ENCODE results near the gene SFXN5.
"Not testable (repeated sequence)": the region's sequence is repeated elsewhere in the genome, so short reads cannot be mapped to it uniquely, and the experiment has no call there.

Gene SFXN5

DNA sequence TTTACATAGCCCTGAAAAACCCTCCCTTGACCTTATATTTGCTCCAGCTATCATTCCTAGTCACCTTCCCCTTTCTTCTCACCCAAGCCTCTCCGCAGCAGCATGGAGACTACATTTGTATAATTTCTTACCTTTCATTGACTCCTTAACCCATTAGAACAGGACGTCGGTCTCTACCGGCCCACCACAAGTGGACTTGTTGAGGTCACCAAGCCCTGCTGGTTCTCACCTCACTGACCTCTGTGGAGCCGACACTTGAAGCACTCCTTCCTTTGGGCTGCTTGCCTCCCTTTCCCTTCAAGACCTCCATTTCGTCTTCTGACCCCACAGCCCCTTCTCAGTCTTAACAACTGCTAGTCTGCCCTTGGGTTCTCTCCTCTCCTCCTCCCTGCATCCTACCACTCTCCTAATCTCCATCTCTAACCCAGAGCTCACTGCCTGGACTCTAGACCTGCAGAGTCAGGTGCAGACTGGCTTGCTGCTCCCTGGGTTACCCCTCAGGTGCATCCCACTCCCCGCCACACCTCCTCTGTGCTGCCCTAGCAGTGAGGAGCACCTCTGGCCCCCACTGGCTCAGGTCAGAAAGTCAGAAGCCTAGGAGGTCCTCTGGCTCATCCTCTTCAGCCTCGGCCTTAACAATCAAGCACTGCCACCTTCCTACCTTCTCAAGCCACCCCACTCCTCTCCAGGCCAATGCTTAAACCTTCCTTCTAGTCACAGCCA is 5.3 kb upstream of the SFXN5 start:
- DNase-seq, result no peak

DNA sequence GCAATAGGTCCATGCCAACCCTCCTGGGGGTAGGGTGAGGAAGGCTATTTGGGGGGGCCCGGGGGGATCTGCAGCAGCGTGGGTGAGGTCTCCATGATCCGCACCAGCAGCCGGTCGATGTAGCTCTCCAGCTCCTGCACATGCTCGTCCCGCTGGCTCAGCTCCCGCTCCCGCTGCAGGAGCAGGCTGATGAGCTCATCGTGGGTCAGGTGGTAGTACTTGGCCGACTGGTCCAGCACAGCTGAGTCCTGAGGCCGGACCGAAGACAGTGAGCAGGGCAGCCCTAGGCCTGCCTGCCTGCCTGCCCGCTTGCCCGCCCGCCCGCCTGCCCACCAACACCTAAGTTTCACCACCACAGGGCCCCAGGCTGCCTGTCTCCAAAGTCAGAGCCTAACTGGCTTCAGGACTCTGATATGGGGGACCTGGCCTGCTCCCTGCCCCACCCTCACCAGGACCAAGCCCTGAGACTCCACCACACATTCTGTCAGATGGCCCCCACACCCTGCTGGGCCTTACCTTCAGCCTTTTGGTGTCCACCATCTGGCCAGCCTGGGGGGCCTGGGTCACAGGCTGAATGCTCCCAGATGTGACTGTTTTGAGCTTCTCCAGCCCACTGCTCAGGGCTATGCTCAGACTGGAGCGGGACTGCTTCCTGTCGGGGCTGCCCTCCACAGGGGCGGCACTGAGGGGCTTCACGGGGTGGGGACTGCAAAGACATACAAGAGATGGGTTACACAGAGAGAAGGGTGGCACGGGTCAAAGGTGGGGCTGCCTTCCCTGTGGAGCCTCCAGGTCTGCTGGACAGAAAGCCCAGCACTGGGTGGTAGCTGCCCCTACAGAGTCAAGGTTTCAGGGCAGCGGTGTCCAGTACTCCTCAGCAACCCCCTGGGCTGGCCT is 4.2 kb upstream of the SFXN5 start:
- DNase-seq, result no peak

GRCh38 chr2:73074110-73075069 is 2.9 kb upstream of the SFXN5 start:
- DNase-seq, result no peak

DNA sequence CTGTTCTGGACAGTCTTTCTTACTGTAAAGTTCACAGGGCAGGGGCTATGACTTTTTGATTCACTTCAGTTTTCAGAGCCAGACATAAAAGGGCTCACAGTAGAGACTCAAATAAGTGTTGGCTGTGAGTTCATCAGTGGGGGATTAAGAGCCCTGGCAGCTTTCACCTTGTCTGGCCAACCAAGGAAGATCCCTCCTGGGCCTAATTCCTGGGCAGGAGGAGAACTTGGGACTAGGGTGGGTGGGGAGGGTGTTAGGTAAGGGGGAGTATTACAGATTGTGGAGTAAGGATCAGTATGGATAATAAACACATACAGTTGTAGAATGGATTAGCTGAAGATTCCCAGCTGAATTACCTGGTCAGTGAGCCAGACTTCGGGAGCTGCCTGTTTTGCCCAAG is 904 bp upstream of the SFXN5 start:
- DNase-seq, result no peak

DNA sequence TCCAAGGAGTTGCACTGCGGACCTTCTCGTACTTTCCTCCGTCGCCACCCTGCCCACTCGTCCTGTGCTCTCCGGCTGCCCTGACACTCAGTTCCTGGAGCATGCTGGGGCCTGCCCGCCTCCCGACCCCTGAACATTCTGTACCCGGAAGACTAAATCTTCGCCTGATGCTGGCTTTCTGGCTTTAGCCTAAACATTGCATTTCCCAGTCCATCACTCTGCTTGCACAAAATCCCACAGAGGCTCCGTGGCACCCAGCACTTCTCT is 550 bp upstream of the SFXN5 start:
- DNase-seq, result no peak

DNA sequence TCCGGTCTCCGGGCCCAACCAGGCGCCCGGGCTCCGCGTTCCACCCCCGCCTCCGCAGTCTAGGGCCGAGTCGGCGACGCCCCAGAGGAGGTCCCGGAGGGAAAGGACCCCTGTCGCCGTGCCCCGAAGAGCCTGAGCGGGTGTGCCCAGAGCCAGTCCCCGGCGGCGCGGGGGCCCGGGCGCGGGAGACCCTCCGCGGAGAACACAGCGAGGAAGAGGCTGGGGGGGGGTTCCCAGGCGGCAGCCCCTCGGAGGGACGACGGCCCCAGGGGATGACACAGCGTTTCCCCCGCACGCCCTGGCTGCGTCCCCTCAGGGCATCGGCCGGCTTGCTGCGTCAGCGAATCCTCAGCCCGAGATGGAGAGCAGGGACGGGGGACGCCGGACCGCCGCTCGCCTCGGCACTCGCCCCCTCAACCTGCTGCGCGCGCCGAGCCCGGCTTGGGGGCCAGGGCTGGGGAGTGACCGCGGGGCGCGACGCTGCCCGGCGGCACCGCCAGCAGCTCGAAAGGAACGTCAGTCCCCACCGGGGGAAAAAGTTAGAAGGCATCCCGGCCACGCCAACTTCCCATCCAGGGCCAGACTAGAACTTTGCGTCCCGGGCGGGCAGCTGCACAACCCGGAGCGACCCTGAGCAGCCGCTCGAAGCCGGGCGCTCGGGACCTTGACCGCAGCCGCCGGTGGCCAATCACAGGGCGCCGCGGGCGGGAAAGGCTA is 711 bp downstream of the SFXN5 start:
- no peak for DNase-seq

- no peak for DNase-seq
Measured at GRCh38 chr2:73069855-73070642, 1.5 kb downstream of the SFXN5 start.

DNA sequence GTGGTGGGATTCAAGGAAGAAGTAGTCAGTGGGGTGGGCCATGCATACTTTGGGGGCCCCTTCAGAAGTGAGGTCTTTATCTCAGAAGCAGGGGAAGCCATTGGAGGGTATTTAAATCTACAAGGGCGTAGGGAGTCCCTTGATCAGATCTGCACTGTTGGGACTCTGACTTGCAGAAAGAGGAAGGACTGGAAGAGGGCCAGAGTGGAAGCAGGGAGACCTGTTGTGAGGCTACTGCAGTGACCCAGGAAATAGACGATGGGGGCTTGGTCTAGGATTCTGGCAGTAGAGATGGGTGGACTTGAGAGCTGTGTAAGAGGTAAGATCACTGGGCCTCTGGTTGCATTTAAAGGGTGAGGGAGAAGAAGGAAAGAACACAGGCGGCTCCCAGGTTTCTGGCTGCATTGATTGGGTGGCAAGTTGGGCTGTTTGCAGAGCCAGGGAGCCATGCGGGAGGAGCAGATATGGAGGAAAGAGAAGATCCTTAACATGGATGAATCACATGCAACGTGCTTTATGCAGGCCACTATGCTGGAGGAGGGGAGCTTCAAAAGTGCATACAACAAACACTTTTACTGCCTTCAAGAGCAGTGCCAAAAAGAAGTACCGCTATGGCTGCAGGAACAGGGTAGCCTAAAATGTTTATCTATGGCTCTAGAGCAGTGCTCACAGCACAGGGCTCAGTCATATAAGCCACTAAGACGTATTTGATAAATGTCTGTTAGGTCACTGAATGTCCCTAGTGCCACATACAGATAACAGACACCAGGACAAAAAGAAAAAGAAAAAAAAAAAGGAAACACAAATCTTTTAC is 2.3 kb downstream of the SFXN5 start:
- no peak for DNase-seq

DNA sequence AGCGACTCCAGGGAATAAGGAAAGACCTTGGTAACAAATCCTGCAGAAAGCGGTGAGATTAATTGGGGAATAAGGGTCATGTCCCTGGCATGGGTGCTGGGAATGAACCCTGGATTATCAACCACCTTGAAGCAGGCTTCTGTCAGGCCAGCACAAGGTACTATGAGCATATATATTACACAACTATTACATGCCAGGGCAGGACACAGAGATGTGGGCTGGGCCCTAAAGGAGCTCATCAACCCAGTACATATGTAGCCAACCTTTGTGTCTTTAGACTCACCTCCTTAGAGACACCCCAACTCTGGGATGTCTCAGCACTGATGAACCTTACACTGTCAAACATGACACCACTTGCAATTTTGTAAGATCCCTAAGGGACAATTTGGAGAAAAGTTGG is 3.4 kb downstream of the SFXN5 start:
- no peak for DNase-seq

DNA sequence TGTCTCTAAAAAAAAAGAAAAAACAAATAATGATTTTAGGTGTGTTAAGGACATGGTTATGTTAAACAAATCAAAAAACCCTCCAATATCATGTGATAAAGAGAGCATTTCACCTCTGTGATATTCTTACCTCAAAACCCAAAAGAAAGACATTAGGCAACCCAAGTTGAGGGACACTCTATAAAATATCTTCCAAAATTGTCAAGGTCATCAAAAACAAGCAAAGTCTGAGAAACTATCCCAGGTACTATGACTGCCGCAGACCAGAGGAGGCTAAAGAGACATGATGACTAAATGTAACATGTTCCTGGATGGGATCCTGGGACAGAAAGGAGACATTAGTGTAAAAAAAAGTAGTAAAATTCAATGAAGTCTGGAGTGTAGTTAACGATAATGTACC is 4.5 kb downstream of the SFXN5 start:
- DNase-seq, result no peak

DNA sequence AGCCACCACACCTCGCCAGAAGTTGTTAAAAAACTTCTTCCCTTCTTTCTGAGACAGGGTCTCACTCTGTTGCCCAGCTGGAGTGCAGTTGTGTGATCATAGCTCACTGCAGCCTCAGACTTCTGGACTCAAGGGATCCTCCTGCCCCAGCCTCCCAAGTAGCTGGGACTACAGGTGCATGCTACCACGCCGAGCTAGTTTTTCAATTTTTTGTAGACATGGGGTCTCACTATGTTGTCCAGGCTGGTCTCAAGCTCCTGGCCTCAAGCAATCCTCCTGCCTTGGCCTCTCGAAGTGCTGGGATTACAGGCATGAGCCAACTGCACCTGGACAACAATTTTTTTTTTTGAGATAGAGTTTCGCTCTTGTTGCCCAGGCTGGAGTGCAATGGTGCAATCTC is 6.4 kb downstream of the SFXN5 start:
- not testable (repeated sequence) for DNase-seq

DNA sequence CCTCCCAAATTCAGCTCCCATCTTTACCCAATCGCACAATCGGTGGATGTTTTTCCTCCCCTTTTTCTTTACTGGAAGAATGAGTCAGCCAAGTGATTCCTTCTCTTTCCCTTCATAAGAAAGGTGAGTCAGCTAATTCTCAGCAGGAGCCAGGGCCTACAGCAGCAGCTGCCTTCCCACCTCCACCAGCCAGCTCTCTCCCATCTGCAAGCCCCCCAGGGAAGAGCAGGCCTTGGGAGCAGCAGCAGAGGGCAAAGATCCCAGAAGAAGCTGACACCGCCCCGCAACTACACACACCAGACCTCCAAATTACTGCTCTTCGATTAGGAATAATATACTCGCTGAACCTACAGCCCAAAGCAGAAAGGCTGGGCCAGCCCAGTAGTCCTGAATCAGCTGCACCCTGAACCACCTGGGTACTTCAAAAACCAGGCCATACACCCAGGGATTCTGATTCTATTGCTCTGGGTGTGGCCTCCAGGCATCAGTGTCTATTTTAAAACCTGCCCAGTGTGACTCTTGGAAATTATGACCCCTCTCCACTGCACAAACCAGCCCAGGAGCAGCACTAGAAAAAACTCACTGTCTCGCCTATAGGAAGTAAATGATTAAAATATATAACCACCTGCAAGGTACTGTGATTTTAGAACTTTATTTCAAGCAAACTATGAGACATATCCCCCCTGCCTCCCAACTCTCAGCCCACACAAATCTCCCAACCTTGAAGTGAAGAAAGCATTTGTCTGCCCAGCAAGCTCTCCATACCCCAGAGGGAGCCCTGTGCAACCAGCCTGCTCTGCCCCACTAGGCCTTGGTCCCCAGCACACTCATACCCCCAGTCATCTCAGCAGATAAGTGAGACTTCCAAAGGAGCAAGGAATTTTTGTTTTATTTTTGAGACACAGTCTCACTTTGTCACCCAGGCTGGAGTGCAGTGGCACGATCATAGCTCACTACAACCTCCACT is 7.3 kb downstream of the SFXN5 start:
- no peak for DNase-seq

DNA sequence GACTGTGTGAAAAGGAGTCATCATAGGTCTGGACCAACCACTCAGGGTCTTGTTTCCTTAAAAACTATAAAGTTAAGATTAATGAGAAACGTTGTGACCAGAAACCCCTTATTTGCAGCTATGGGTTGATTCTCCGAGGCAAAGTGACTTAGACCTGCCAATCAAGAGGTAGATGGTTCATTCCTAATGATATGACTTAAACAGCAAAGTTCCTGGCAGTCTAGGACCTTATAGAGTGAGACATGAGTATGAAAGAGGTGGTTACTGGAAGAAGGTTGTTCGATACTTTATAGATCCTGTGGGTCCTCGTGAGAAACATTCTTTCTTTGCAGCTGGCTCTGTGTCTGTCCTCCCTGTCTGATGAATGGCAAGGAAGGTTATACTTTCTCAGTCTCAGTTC is 8.0 kb downstream of the SFXN5 start:
- no peak for DNase-seq

- no peak for DNase-seq
Measured at GRCh38 chr2:73059106-73059505, 12.4 kb downstream of the SFXN5 start.

DNA sequence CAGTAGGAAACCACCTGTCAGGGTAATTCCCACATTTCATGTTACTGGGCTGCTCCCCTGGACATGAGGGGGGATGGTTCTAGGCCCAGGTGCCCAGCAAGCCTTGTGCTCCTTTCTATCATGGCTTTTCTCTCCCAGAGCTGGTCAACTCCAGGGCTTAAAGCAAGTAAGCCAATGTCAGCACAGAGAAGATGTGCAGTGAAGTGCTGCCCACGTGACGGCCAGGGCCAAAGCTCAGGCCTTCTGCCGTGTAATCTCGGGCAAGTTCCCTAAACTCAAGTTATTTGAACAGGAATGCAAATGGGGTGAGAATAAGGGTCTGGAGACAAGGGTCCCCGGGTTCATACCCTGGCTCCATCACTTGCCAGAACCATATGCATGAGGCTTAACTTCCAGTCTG is 16.5 kb downstream of the SFXN5 start:
- no peak for DNase-seq

DNA sequence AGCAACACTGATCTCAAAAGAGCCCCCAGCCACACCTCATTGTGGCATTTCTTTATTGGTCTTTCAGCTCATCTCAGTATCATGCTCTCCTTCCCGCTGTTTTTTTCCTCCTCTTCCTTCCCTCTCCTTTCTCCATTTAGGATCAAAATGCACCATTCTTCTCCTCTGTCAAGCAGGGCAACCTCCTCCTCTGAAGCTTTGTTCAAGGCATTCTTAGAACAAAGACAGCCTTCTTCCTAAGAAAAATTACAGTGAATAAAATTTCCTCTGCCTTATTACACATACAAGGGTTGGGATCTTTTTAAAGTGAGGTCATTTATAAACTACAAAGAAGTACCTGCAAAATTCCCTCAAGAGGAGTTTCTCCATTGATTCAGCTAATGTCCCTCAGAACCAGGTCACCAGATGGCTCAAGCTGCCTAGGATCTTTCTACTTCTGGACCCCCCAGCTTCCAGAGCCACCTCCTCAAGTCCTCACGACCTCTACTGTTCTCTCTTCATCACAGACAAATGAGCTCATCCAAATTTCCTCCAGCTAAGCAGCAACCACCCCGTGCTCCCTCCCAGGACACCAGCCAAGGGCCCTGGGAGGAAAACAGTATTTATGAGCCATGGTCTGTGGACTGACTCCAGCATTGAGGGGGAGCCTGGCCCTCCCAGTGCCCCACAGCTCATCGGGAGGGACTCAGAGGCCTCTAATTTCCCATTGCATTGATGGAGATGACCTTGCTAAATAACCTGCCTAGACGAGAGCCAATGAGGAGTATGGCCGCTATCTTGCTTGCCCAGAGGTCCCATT is 18.0 kb downstream of the SFXN5 start:
- no peak for DNase-seq

DNA sequence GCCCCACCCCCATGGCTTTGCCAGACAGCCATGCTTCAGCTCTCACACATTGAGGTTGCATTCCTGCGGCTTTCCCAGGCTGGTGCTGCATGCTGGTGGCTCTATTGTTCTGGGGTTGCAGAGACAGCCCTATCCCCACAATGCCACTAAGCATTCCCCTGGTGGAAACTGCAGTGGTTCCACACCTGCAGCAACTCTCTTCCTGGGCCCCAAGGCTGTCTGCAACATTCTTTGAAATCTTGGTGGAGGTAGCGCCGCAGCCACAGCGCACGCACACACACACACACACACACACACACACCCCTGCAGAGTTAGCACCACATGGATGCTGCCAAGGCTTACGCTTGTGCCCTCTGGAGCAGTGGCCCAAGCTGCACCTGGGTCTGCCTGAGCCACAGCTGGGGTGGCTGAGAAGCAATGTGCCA is 21.4 kb downstream of the SFXN5 start:
- DNase-seq, result no peak

GRCh38 chr2:73043929-73044832 is 27.3 kb downstream of the SFXN5 start:
- DNase-seq, result no peak

Data from GDM1 (cell line).